A204.1 (cell line): ENCODE results near the gene SLC6A18.

ENCODE experiments used
- FAIRE-seq: peaks from 2 replicates; lab custom pipeline; 2012; peaks lifted over from hg19 to GRCh38; lab: Jason Lieb, UNC

The SLC6A18 gene, protein sequence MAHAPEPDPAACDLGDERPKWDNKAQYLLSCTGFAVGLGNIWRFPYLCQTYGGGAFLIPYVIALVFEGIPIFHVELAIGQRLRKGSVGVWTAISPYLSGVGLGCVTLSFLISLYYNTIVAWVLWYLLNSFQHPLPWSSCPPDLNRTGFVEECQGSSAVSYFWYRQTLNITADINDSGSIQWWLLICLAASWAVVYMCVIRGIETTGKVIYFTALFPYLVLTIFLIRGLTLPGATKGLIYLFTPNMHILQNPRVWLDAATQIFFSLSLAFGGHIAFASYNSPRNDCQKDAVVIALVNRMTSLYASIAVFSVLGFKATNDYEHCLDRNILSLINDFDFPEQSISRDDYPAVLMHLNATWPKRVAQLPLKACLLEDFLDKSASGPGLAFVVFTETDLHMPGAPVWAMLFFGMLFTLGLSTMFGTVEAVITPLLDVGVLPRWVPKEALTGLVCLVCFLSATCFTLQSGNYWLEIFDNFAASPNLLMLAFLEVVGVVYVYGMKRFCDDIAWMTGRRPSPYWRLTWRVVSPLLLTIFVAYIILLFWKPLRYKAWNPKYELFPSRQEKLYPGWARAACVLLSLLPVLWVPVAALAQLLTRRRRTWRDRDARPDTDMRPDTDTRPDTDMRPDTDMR

DNA sequence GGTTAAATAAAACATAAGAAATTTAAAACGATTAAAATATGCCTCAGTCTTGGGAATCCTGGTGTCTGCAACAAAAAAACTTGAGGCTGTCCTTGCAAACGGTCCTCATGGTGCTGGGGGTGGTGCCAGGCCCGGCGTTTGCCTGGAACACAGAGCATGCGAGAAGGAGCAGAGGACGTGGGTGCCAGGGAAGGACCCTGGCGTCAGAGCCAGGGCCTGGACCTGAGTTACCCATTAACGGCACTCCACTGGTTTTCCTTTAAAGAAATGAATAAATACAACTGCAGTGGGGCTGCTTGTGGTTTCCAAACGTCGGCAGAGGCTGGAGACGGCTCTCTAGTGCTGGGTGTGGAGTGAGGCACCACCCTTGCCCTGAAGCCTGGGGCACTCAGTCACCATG, at the start of gene SLC6A18:
Gene SLC6A18 (plus strand): TSS at position 301 of the 400 bp plus-strand sequence. CDS start 97 bp downstream, at position 398.
- no peak for FAIRE-seq

GRCh38 chr5:1175801-1176472, 49.2 kb upstream of the SLC6A18 start:
- FAIRE-seq, result no peak

GRCh38 chr5:1176473-1177391, 48.4 kb upstream of the SLC6A18 start:
- no peak for FAIRE-seq

DNA sequence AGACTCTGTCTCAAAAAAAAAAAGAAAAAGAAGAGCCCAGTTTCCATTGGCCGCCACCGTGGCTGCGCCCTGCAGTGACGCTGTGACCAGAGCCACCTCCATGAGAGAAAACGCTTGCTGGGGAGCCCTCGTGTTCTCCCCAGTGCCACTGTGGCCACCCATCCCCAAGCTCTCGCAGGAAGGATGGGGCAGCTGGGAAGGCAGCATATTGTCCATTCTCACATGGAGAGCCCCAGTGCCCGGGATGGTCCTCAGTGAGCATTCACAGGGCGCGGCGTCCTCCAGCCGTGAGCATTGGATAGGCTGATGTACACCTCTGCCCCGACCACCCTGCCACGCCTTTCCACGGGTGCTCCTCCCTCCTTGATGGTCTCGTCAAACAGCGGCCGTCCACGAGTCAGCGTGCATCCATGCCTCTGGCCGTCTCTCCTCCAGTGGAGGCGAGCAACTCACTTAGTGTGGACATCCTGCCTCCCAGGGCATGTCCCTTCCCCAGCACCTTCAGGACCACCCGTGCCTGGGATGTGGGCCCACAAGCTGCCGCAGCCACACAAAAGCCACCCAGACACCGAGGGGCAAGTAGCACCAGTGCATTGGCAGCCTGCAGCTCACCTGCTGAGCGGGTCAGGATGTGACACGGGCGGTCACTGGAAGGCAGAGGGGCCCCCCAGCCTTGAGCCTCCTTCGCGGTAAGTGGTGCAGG, 47.2 kb upstream of the SLC6A18 start:
- no peak for FAIRE-seq

- FAIRE-seq, result no peak
Measured at GRCh38 chr5:1178529-1179382, 46.4 kb upstream of the SLC6A18 start.

- no peak for FAIRE-seq
Measured at GRCh38 chr5:1179383-1179715, 45.8 kb upstream of the SLC6A18 start.

DNA sequence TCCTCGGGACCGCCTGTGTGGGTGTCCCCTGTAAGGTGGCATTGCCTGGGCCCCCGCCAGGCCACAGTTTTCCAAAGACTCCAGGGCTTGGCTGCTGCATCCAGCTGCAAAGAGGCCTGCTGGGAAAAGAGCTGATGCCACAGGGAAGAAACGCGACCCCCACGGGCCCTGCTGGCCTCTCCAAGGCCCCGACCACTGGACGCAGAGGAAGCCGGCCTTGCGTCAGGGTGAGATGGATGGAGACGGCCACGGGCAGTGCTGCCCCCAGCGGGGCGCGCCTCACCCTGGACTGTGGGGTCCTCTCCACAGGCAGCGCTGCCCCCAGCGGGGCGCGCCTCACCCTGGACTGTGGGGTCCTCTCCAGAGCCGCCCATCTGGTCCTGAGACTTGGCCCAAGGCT, 45.1 kb upstream of the SLC6A18 start:
- no peak for FAIRE-seq

- FAIRE-seq, result no peak
Measured at GRCh38 chr5:1180841-1181271, 44.3 kb upstream of the SLC6A18 start.

GRCh38 chr5:1181451-1182359, 43.5 kb upstream of the SLC6A18 start:
- FAIRE-seq, result no peak

- FAIRE-seq, result no peak
Measured at GRCh38 chr5:1182360-1182632, 42.9 kb upstream of the SLC6A18 start.

GRCh38 chr5:1182633-1183423, 42.4 kb upstream of the SLC6A18 start:
- FAIRE-seq, result no peak

GRCh38 chr5:1183424-1184162, 41.6 kb upstream of the SLC6A18 start:
- no peak for FAIRE-seq

GRCh38 chr5:1184163-1184470, 41.1 kb upstream of the SLC6A18 start:
- FAIRE-seq, result no peak

DNA sequence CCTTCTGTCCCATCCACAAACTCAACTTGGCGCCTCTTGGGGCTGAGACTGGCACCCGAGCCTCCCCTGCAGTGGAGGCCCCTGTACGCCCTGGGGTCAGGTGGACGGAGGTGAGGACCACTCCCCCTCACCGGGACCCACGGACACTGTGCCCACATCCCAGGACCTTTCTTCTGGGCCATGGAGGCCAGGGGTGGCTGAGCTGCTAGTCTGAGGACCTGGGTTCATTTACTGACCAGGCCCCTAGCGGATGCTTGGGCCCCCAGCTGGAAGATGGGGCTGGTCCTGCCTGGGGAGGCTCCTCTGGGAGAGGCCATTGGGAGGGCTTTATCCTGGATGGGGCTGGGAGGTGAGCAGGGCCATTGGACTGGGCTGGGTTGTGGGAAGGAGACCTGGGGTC, 40.7 kb upstream of the SLC6A18 start:
- no peak for FAIRE-seq

DNA sequence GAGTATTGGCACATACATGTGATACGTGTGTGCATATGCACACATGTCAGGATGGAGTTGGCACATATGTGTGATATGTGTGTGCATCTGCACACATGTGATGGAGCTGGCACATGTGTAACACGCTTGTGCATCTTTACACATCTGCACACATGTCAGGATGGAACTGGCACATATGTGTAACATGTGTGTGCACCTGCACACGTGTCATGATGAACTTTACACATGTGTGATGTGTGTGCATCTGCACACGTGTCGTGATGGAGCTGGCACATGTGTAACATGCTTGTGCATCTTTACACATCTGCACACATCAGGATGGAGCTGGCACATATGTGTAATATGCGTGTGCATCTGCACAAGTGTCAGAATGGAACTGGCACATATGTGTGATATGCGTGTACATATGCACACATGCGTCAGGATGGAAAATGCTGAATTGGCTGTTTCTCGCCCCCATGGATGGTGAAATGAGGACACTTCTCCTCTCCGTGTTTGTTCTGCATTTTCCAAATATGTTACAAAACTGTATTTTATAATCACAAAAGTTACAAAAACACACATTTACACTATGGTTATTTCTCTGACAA, 40.0 kb upstream of the SLC6A18 start:
- FAIRE-seq, result no peak

- no peak for FAIRE-seq
Measured at GRCh38 chr5:1185629-1186350, 39.4 kb upstream of the SLC6A18 start.
